Measurements from ENCODE around the gene APEH. TPM values are rescaled to one million over a fixed set of nuclear protein-coding genes. Genes with fewer than 3 reads are reported as not detected.

Gene APEH
- total RNA-seq, 3 donors from 2014 or later (not counting 1 experiment from before 2014, with no cell fraction given): 62.8 to 95.7 (median 77.5) TPM

GRCh38 chr3:49699281-49699979 is 25.3 kb downstream of the APEH start:
- Mint-ChIP-seq H3K4me3 (no peak overlapping the region), H3K36me3 (no peaks in the 10 kb centered on the region), H3K9me3 (no peaks in the 10 kb centered on the region), H3K27ac (no peak overlapping the region), H3K27me3 (ENCODE audit: low read depth in 2 of 2) (no peaks in the 10 kb centered on the region), H3K4me1 (peaks cover 0 to 7% of the 10 kb centered on the region in 2 donors)
- WGBS (ENCODE audit: insufficient coverage): 95% methylated on average over 16 of the region's 16 CpGs
- no peaks in the 10 kb centered on the region for H3K4me1 ChIP-seq (ENCODE audit: control insufficient read depth, insufficient read depth, low read length)
- H3K36me3 ChIP-seq (ENCODE audit: control insufficient read depth, insufficient read depth, low read length): peaks cover 43% of the 10 kb centered on the region
- no peaks in the 10 kb centered on the region for H3K9me3 ChIP-seq (ENCODE audit: control insufficient read depth, insufficient read depth, low read length)
- no peak overlapping the region for H3K4me3 ChIP-seq (ENCODE audit: low read length)
- no peaks in the 10 kb centered on the region for H3K27me3 ChIP-seq (ENCODE audit: control insufficient read depth, insufficient read depth, low read length)
- H3K27ac ChIP-seq (ENCODE audit: low read length): no peak overlapping the region
- intact Hi-C loops (cut with micrococcal nuclease): no loop called here
- DNase-seq (no peak), ATAC-seq (no peak)
- TF ChIP-seq CTCF (IDR thresholded peaks at IDR 0.05): no peak

- Mint-ChIP-seq H3K9me3 (no peaks in the 10 kb centered on the region), H3K27me3 (ENCODE audit: low read depth in 2 of 2) (no peaks in the 10 kb centered on the region), H3K4me1 (peaks cover 0 to 7% of the 10 kb centered on the region in 2 donors), H3K27ac (no peak overlapping the region), H3K4me3 (no peak overlapping the region), H3K36me3 (no peaks in the 10 kb centered on the region)
- intact Hi-C loops (cut with micrococcal nuclease): no loop called here
- H3K9me3 ChIP-seq (ENCODE audit: control insufficient read depth, insufficient read depth, low read length): no peaks in the 10 kb centered on the region
- TF ChIP-seq CTCF (IDR thresholded peaks at IDR 0.05): no peak
- peaks cover 46% of the 10 kb centered on the region for H3K36me3 ChIP-seq (ENCODE audit: control insufficient read depth, insufficient read depth, low read length)
- H3K4me1 ChIP-seq (ENCODE audit: control insufficient read depth, insufficient read depth, low read length): no peaks in the 10 kb centered on the region
- no peaks in the 10 kb centered on the region for H3K27me3 ChIP-seq (ENCODE audit: control insufficient read depth, insufficient read depth, low read length)
- WGBS (ENCODE audit: insufficient coverage): 93% methylated on average over 8 of the region's 8 CpGs
- no peak overlapping the region for H3K27ac ChIP-seq (ENCODE audit: low read length)
- DNase-seq: no peak
- no peak overlapping the region for H3K4me3 ChIP-seq (ENCODE audit: low read length)
- ATAC-seq: no peak
These were observed 25.9 kb downstream of the APEH start for GRCh38 chr3:49700014-49700413.

DNA sequence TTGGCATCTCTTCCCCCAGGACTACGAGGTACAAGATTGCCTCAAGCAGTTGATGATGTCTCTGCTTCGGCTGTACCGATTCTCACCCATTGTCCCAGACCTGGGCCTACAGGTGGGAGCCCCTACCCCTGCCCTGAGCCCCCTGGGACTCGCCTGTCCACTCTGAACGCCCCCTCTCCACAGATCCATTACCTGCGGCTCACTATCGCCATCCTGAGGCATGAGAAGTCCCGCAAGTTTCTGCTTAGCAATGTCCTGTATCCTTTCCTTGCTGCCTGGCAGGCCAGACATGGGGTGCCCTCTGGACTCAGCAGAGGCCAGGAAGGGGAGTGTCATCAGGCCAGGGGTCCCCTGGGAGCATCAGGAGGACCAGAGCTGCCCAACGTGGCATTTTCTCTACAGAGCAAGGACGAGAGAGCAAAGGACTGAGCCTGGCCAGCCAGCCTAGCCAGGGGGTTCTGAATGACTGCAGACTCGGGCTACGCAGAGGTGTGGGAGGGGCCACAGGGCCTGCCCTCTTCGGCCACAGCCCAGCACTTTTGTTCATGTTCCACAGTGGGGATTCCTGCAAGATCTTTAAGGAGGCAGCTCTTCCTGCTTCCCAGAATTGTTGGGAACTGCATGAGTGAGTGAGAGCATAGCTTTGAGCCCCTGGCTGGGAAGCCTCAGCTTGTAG is 26.4 kb downstream of the APEH start:
- 90% methylated on average over 13 of the region's 13 CpGs for WGBS (ENCODE audit: insufficient coverage)
- ATAC-seq: no peak
- Mint-ChIP-seq H3K9me3 (no peaks in the 10 kb centered on the region), H3K4me1 (peaks cover 0 to 7% of the 10 kb centered on the region in 2 donors), H3K36me3 (no peaks in the 10 kb centered on the region), H3K4me3 (no peak overlapping the region), H3K27me3 (ENCODE audit: low read depth in 2 of 2) (no peaks in the 10 kb centered on the region), H3K27ac (no peak overlapping the region)
- H3K27me3 ChIP-seq (ENCODE audit: control insufficient read depth, insufficient read depth, low read length): no peaks in the 10 kb centered on the region
- TF ChIP-seq CTCF (IDR thresholded peaks at IDR 0.05): no peak
- peaks cover 46% of the 10 kb centered on the region for H3K36me3 ChIP-seq (ENCODE audit: control insufficient read depth, insufficient read depth, low read length)
- H3K4me3 ChIP-seq (ENCODE audit: low read length): no peak overlapping the region
- DNase-seq: no peak
- no peaks in the 10 kb centered on the region for H3K9me3 ChIP-seq (ENCODE audit: control insufficient read depth, insufficient read depth, low read length)
- intact Hi-C loops (cut with micrococcal nuclease): no loop called here
- no peaks in the 10 kb centered on the region for H3K4me1 ChIP-seq (ENCODE audit: control insufficient read depth, insufficient read depth, low read length)
- no peak overlapping the region for H3K27ac ChIP-seq (ENCODE audit: low read length)

Measured in natural killer cell (primary cell).